Esophagus muscularis mucosa (tissue), 3 donors: ENCODE results near the gene DGLUCY.
"Not testable (repeated sequence)": the region's sequence is repeated elsewhere in the genome, so short reads cannot be mapped to it uniquely, and the experiment has no call there.

Experiments used
- CTCF ChIP-seq, 3 experiments: fragments of 200-600 bp in 2 of 3; fragments of 450-650 bp in 1 of 3; sonication (generic) in 2 of 3; IDR thresholded peaks; one replicate each; pipeline ENCODE4 v1.5.1; 2017 to 2019; ENCODE audit warnings: antibody characterized with exemption in 3 of 3, mild to moderate bottlenecking in 2 of 3, moderate library complexity in 1 of 3
- POLR2A ChIP-seq: fragments of 450-650 bp; IDR thresholded peaks from one replicate; pipeline ENCODE4 v1.6.1; 2017; ENCODE audit warnings: antibody characterized with exemption, moderate library complexity, mild to moderate bottlenecking, low read depth

DNA sequence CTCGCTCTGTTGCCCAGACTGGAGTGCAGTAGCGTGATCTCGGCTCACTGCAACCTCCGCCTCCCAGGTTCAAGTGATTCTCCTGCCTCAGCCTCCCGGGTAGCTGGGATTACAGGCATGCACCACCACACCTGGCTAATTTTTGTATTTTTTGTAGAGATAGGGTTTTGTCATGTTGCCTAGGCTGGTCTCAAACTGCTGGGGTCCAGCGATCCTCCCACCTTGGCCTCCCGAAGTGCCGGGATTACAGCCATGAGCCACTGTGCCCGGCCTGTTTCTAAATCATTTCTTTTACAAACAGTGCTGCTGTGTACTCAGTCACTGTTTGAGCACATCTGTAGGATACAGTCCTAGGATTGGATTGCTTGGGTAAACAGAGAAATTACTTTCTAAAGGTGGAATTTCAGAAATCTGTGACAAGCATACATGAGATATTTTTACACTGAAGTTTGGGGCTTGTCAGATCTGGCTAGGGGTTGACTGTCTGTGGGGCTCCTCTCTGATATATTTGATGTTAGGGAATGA, 42.3 kb downstream of the DGLUCY start:
- TF ChIP-seq CTCF (IDR thresholded peaks at IDR 0.05); POLR2A: not testable (repeated sequence)
